Osteocyte (in vitro differentiated cells): ENCODE measurements around the gene SLC12A3. TPM values are rescaled to one million over a fixed set of nuclear protein-coding genes. Genes with fewer than 3 reads are reported as not detected.

Source experiments
- DNase-seq: peaks from one replicate; pipeline ENCODE4 v3.0.0; 2021; ENCODE audit warnings: mixed read lengths; ENCODE audit not compliant: unreplicated experiment; ENCODE audit errors: extremely low spot score
- H3K27ac Mint-ChIP-seq: one replicate; pipeline ENCODE4 v1.8.0; 2021; ENCODE audit warnings: mild to moderate bottlenecking, mixed read lengths; ENCODE audit not compliant: unreplicated experiment
- H3K27me3 Mint-ChIP-seq: one replicate; pipeline ENCODE4 v1.8.0; 2021; ENCODE audit warnings: mixed read lengths; ENCODE audit not compliant: unreplicated experiment
- H3K36me3 Mint-ChIP-seq: one replicate; pipeline ENCODE4 v1.8.0; 2021; ENCODE audit warnings: mixed read lengths; ENCODE audit not compliant: unreplicated experiment
- H3K4me1 Mint-ChIP-seq: one replicate; pipeline ENCODE4 v1.8.0; 2021; ENCODE audit warnings: mixed read lengths; ENCODE audit not compliant: unreplicated experiment
- H3K4me3 Mint-ChIP-seq: one replicate; pipeline ENCODE4 v1.8.0; 2021; ENCODE audit warnings: mild to moderate bottlenecking, moderate library complexity, mixed read lengths; ENCODE audit not compliant: unreplicated experiment
- H3K9me3 Mint-ChIP-seq: one replicate; pipeline ENCODE4 v1.8.0; 2021; ENCODE audit warnings: mixed read lengths; ENCODE audit not compliant: unreplicated experiment
- CTCF ChIP-seq: fragments of 200-600 bp; sonication (generic); IDR thresholded peaks from 2 replicates; pipeline ENCODE4 v1.5.0; 2021; ENCODE audit warnings: antibody characterized with exemption, mild to moderate bottlenecking, moderate library complexity
- total RNA-seq: library from RNA; stranded (reverse); gene quantifications from 2 replicates; pipeline ENCODE4 v1.2.1, GENCODE V29; 2021

The SLC12A3 gene
- total RNA-seq, 1 donor from 2014 or later, result not detected

DNA sequence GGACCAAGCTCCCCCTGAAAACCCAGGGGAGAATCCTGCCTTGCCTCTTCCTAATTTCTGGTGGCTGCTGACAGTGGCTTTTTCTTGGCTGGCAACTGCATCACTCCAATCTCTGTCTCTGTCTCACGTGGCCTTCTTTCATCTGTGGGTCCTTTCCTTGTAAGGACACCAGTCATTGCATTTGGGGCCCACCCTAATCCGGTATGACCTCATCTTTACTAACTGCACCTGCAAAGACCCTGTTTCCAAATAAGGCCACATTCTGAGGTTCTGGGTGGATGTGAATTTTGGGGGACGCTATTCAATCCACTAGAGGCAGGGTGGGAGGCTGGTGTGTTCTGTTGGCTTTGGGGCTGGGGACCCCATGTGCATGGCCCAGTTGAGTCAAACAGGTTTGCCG lies 11.0 kb downstream of the SLC12A3 start:
- no peaks in the 10 kb centered on the region for H3K36me3 Mint-ChIP-seq
- no peak for DNase-seq
- no peaks in the 10 kb centered on the region for H3K9me3 Mint-ChIP-seq
- H3K4me3 Mint-ChIP-seq, result no peak overlapping the region
- peaks cover 12% of the 10 kb centered on the region for H3K4me1 Mint-ChIP-seq
- no peak overlapping the region for H3K27ac Mint-ChIP-seq
- no peak for TF ChIP-seq CTCF
- H3K27me3 Mint-ChIP-seq, result no peaks in the 10 kb centered on the region

GRCh38 chr16:56877486-56878182 lies 12.6 kb downstream of the SLC12A3 start:
- no peak for DNase-seq
- Mint-ChIP-seq H3K4me3 (no peak overlapping the region), H3K27ac (no peak overlapping the region), H3K4me1 (peaks cover 8% of the 10 kb centered on the region), H3K27me3 (no peaks in the 10 kb centered on the region), H3K9me3 (no peaks in the 10 kb centered on the region), H3K36me3 (no peaks in the 10 kb centered on the region)
- TF ChIP-seq CTCF, result no peak

- Mint-ChIP-seq H3K27ac (no peak overlapping the region), H3K4me1 (peaks cover 3% of the 10 kb centered on the region), H3K9me3 (no peaks in the 10 kb centered on the region), H3K36me3 (no peaks in the 10 kb centered on the region), H3K4me3 (no peak overlapping the region), H3K27me3 (no peaks in the 10 kb centered on the region)
- no peak for TF ChIP-seq CTCF
- no peak for DNase-seq
Measured at GRCh38 chr16:56878282-56878854, 13.4 kb downstream of the SLC12A3 start.

GRCh38 chr16:56879276-56879675 lies 14.3 kb downstream of the SLC12A3 start:
- H3K36me3 Mint-ChIP-seq, result no peaks in the 10 kb centered on the region
- H3K4me1 Mint-ChIP-seq, result peaks cover 3% of the 10 kb centered on the region
- TF ChIP-seq CTCF, result no peak
- H3K9me3 Mint-ChIP-seq, result no peaks in the 10 kb centered on the region
- no peaks in the 10 kb centered on the region for H3K27me3 Mint-ChIP-seq
- no peak overlapping the region for H3K4me3 Mint-ChIP-seq
- H3K27ac Mint-ChIP-seq, result no peak overlapping the region
- DNase-seq, result no peak

GRCh38 chr16:56880176-56880575 lies 15.2 kb downstream of the SLC12A3 start:
- Mint-ChIP-seq H3K4me1 (no peaks in the 10 kb centered on the region), H3K27me3 (no peaks in the 10 kb centered on the region), H3K9me3 (no peaks in the 10 kb centered on the region), H3K4me3 (no peak overlapping the region), H3K36me3 (no peaks in the 10 kb centered on the region), H3K27ac (no peak overlapping the region)
- no peak for DNase-seq
- TF ChIP-seq CTCF, result no peak
